Coronary artery (tissue), 2 donors: ENCODE results near the gene FASTK.

ENCODE experiments used
- DNase-seq: peaks from one replicate; pipeline ENCODE4 v3.0.0-alpha.2; 2017; ENCODE audit warnings: low spot score
- H3K27ac ChIP-seq, 2 donors: fragments of 200-600 bp; sonication (generic); one replicate each; pipeline ENCODE4 v1.5.1; 2016 to 2019
- H3K4me3 ChIP-seq: fragments of 200-600 bp; sonication (generic); 2 replicates; pipeline ENCODE4 v1.5.1; 2016; ENCODE audit warnings: mild to moderate bottlenecking, moderate library complexity
- TF ChIP-seq, protein P1 (sequence below): fragments of 200-600 bp; sonication (generic); IDR thresholded peaks from one replicate; pipeline ENCODE4 v1.5.1; 2019; ENCODE audit warnings: antibody characterized with exemption

Gene FASTK

GRCh38 chr7:151086802-151087244 is 6.2 kb upstream of the FASTK start:
- TF ChIP-seq, protein P1, sequence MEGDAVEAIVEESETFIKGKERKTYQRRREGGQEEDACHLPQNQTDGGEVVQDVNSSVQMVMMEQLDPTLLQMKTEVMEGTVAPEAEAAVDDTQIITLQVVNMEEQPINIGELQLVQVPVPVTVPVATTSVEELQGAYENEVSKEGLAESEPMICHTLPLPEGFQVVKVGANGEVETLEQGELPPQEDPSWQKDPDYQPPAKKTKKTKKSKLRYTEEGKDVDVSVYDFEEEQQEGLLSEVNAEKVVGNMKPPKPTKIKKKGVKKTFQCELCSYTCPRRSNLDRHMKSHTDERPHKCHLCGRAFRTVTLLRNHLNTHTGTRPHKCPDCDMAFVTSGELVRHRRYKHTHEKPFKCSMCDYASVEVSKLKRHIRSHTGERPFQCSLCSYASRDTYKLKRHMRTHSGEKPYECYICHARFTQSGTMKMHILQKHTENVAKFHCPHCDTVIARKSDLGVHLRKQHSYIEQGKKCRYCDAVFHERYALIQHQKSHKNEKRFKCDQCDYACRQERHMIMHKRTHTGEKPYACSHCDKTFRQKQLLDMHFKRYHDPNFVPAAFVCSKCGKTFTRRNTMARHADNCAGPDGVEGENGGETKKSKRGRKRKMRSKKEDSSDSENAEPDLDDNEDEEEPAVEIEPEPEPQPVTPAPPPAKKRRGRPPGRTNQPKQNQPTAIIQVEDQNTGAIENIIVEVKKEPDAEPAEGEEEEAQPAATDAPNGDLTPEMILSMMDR: no peak
- peak overlapping the region; percentile 75 to 92 for H3K27ac ChIP-seq
- no peak for DNase-seq

GRCh38 chr7:151085691-151086620 is 5.3 kb upstream of the FASTK start, which contains the start of gene AGAP3:
AGAP3 (plus strand) TSS chr7:151086475; CDS start chr7:151086742, 267 bp downstream.
- TF ChIP-seq, protein P1: no peak
- peak within 1 kb of the TSS; percentile 97 for H3K4me3 ChIP-seq
- peak within 1 kb of the TSS; percentile 76 to 92 for H3K27ac ChIP-seq
- DNase-seq: peak; percentile 93

More at GRCh38 chr7:151086802-151087244, 6.2 kb upstream of the FASTK start:
- H3K4me3 ChIP-seq: peak overlapping the region; percentile 97

DNA sequence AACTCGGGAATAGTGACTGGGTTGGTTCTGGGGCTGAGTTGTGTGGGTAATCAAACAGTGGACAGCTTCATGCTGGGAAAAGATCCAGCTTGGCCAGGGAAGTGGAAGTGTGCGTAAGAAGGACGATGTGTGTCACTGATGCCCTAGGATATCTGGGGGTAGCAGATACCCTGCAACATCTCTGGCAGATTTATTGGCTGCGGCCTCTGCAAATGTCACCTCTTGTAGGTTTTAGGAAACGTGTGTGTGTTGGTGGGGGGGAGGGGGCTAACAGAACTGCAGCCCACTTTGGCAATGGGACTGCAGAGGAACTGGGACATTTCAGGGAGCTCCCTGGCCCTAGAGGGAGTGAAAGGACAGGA is 4.7 kb upstream of the FASTK start:
- Histone ChIP-seq H3K4me3 (peak overlapping the region; percentile 97), H3K27ac (peak overlapping the region; percentile 76 to 92)
- DNase-seq: no peak
- TF ChIP-seq, protein P1: no peak

GRCh38 chr7:151083824-151084160 is 3.2 kb upstream of the FASTK start:
- no peak for DNase-seq
- Histone ChIP-seq H3K4me3 (peak overlapping the region; percentile 99), H3K27ac (peak overlapping the region; percentile 96 to 99)
- TF ChIP-seq, protein P1: no peak

DNA sequence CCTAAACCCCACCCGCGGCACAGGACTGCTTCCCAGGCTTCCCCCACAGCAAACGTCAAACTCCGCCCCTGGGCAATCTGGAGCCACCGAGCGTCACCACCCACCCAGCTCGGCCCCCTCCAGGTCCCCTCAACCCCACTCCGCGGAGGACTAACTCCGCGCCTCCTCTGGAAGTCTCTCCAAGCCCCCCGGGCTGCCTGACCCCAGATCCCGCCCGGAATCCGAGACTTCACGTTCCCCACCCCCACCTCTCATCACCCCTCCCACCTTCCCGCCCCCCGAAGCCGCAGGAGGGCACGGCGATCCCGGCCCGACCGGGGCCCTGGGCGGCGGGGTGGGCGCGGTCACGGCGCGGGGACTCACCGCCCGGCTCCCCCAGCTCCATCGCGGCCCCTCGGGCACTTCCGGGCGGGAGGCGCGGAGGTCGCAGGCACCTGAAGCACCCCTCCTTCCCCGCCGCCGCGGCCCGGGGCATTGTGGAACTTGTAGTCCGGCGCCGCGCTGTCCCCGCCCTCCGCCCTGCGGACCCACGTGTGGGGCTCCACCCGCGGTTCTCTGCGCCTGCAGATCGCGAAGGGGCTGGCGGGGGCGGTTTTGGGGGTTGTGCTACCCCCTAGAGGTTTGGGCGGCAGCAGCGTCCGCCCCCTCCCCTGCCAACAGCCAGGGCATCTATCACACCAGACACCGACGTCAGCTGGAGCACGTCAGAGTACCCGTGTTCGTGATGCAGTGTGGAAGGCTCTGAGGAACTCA is 2.6 kb upstream of the FASTK start, which contains the start of gene TMUB1:
Gene TMUB1, minus strand, starts transcription at position 423 of the 753 bp plus-strand sequence. CDS start 930 bp downstream, outside the sequence.
- H3K4me3 ChIP-seq: peak within 1 kb of the TSS; percentile 99
- TF ChIP-seq, protein P1: no peak
- DNase-seq: peak; percentile 90
- H3K27ac ChIP-seq: peak within 1 kb of the TSS; percentile 96 to 99

GRCh38 chr7:151082141-151083070 is 1.8 kb upstream of the FASTK start:
- no peak for DNase-seq
- TF ChIP-seq, protein P1: no peak
- peak overlapping the region; percentile 99 for H3K4me3 ChIP-seq
- peak overlapping the region; percentile 96 to 99 for H3K27ac ChIP-seq
